Neuron (in vitro differentiated cells): ENCODE results near the gene APOL4.

ENCODE experiments used
- H2AFZ ChIP-seq: one replicate; pipeline ENCODE4 v1.6.1; 2013; ENCODE audit warnings: low read depth, mild to moderate bottlenecking, inconsistent platforms, low read length, moderate library complexity
- H3K27me3 ChIP-seq: one replicate; pipeline ENCODE4 v1.6.1; 2013; ENCODE audit warnings: low read length; ENCODE audit not compliant: insufficient read depth
- H3K36me3 ChIP-seq: one replicate; pipeline ENCODE4 v1.6.1; 2013; ENCODE audit warnings: low read length; ENCODE audit not compliant: insufficient read depth
- H3K4me1 ChIP-seq: one replicate; pipeline ENCODE4 v1.6.1; 2013; ENCODE audit warnings: low read length; ENCODE audit not compliant: insufficient read depth
- H3K4me3 ChIP-seq: 2 replicates; pipeline ENCODE4 v1.5.1; 2013; ENCODE audit warnings: mild to moderate bottlenecking, low read length, moderate library complexity
- H3K9me3 ChIP-seq: one replicate; pipeline ENCODE4 v1.6.1; 2013; ENCODE audit warnings: low read length

The APOL4 gene

GRCh38 chr22:36148411-36148810 lies 53.2 kb downstream of the APOL4 start:
- Histone ChIP-seq H3K9me3 (no peaks in the 10 kb centered on the region), H3K36me3 (no peaks in the 10 kb centered on the region), H3K27me3 (no peaks in the 10 kb centered on the region), H2AFZ (no peak overlapping the region), H3K4me3 (no peak overlapping the region), H3K4me1 (peaks cover 6% of the 10 kb centered on the region)

DNA sequence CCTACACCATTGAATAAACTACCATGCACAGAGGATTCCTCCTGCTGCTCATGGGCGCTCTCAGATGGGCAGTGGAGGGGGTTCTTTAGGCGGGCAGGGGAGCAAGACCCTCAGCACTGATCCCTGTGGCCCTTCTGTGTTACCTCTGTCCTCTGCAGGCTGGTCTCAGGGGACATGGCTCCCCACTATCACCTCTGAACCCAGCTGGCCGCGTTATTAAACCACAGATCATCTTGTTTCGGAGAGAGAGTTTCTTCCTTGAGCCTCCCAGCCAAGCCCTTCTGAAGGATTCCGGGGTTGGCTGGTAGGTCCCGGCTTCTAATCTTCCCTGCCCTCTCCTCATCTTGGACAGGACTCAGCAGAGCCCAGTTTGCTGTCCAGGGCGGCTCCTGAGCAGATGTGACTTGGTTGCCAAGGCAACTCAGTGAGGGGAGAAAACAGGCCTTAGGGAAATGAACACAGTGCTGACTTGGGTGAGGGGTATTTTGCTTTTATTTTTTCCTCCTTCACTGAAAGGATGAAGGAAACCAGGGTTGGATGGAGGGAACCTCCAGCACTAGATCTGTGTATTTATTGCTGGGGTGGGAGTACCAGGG lies 54.3 kb downstream of the APOL4 start:
- Histone ChIP-seq H3K9me3 (no peaks in the 10 kb centered on the region), H3K4me1 (peaks cover 6% of the 10 kb centered on the region), H2AFZ (no peak overlapping the region), H3K27me3 (no peaks in the 10 kb centered on the region), H3K36me3 (no peaks in the 10 kb centered on the region), H3K4me3 (no peak overlapping the region)

DNA sequence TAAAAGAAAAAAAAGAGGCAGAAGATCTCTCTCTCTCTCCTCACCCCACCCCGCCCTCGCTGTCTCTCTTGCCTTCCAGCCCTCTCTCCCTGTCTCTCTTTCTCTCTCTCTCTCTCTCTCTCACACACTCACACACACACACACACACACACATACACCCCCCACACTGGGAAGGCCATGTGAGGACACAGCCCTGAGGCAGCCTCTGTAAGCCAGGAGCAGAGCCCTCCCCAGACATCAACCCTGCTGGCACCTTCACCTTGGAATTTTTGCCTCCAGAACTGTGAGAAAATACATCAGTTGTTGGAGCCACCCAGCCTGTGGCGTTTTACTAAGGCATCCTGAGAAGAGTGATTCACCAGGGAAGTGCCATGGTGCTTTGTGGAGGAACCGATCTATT lies 55.7 kb downstream of the APOL4 start:
- H3K4me3 ChIP-seq = no peak overlapping the region
- H3K36me3 ChIP-seq = no peaks in the 10 kb centered on the region
- no peak overlapping the region for H2AFZ ChIP-seq
- H3K4me1 ChIP-seq = peaks cover 6% of the 10 kb centered on the region
- no peaks in the 10 kb centered on the region for H3K9me3 ChIP-seq
- no peaks in the 10 kb centered on the region for H3K27me3 ChIP-seq

DNA sequence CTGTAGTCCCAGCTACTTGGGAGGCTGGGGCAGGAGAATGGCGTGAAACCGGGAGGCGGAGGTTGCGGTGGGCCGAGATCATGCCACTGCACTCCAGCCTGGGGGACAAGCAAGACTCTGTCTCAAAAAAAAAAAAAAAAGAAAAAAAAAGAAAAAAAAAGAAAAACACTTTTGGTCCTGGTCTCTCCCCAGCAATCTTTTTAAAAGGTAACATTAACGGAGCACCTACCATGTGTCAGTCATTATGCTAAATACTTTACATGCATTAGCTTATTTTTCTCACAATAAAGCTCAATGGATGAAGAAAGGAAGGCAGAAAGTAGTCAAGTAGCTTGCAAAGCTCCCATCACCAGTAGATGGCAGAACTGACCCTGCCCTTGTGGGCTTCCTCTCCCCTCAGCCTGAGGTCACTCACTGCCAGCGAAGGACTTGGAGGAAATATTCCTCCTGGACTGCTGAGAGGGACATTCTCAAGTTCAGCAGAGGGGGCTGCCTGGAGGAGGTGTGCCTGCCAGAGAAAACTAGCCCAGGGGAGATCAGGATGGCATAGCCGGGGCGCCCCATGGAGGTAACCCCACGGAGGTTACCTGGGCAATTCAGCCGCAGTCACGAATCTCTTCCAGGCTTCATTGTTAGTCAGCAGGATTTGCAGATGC lies 56.6 kb downstream of the APOL4 start:
- H3K4me3 ChIP-seq = no peak overlapping the region
- H3K27me3 ChIP-seq = no peaks in the 10 kb centered on the region
- H3K9me3 ChIP-seq = no peaks in the 10 kb centered on the region
- H2AFZ ChIP-seq = no peak overlapping the region
- H3K4me1 ChIP-seq = peaks cover 6% of the 10 kb centered on the region
- H3K36me3 ChIP-seq = no peaks in the 10 kb centered on the region

- Histone ChIP-seq H3K9me3 (no peaks in the 10 kb centered on the region), H2AFZ (no peak overlapping the region), H3K4me1 (peaks cover 6% of the 10 kb centered on the region), H3K36me3 (no peaks in the 10 kb centered on the region), H3K4me3 (no peak overlapping the region), H3K27me3 (no peaks in the 10 kb centered on the region)
Measured at GRCh38 chr22:36143956-36144355, 57.7 kb downstream of the APOL4 start.

- no peaks in the 10 kb centered on the region for H3K27me3 ChIP-seq
- H2AFZ ChIP-seq = no peak overlapping the region
- H3K36me3 ChIP-seq = no peaks in the 10 kb centered on the region
- peaks cover 6% of the 10 kb centered on the region for H3K4me1 ChIP-seq
- H3K4me3 ChIP-seq = no peak overlapping the region
- no peaks in the 10 kb centered on the region for H3K9me3 ChIP-seq
Measured at GRCh38 chr22:36143066-36143815, 58.4 kb downstream of the APOL4 start.

DNA sequence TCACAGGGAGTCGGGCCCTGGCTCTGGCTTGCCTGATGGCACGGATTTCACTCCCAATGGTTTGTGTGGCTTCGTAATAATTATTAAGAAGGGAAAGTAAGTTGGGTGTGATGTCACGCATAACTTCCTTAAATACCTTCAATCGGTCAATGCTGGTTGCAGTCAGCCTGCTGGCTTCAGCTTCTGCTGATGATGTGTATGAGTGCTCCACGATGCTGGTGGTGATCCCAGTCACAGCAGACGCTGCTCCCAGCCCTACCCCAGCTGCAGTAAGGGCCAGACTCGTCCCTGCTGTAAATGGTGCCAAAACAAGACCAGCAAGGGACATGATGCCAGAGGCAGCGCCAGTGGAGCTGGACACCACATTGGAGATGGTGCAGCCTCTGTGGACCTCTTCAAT lies 60.1 kb downstream of the APOL4 start:
- H3K4me1 ChIP-seq = no peaks in the 10 kb centered on the region

More for the DNA sequence above, 60.1 kb downstream of the APOL4 start:
- Histone ChIP-seq H3K36me3 (no peaks in the 10 kb centered on the region), H2AFZ (no peak overlapping the region), H3K27me3 (no peaks in the 10 kb centered on the region), H3K4me3 (no peak overlapping the region), H3K9me3 (no peaks in the 10 kb centered on the region)
